Measurements from ENCODE around the gene RNU1-2. TPM values are rescaled to one million over a fixed set of nuclear protein-coding genes. Genes with fewer than 3 reads are reported as not detected.
A peak's percentile ranks its signal among the peaks of the same experiment; 100 is the strongest.

RNU1-2 gene
- total and polyA plus RNA-seq, 2 of the 8 experiments (the other 6 are each of a cell fraction or from before 2014, with no cell fraction given) = 145 to 1,303 TPM

DNA sequence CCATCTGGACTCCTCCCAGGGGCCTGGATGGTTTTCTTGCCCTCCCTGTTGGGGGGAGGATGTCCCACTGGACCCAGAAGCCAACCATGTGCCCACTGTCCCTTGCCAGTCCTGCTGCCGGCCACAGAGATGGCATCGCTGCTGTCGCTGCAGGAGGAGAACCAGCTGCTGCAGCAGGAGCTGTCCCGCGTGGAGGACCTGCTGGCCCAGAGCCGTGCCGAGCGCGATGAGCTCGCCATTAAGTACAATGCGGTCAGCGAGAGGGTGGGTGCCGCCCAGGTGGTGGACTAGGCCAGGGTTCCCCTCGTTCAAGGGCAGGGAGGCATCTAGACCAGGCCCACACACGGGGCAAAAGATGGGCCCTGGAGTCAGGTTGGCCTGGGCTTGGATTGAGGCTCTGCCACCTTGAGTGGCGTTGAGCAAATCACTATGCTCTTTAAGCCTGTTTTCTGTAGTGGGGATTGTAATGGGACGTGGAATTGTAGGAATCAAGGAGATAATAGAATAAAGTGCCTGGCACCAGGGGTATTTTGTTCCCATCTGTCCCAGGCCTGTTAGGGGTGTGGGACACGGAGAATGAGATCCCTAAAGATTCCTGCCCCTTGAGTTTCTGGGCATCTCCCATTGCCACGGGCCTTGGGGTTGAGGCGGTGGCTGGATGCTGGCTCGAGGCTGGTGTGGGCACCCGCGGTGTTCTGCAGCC is 28.6 kb downstream of the RNU1-2 start:
- Histone ChIP-seq H2BK120ac (replicated peaks; ENCODE audit: low read depth, low read length) (no peak overlapping the region), H3K23me2 (ENCODE audit: low read depth, low read length) (peaks cover 4% of the 10 kb centered on the region; the same call in 1 of the 2 replicates), H2AFZ (ENCODE audit: low read length) (no peak overlapping the region), H3K79me2 (ENCODE audit: control insufficient read depth in 1 of 2, insufficient read depth in 2 of 2, low read length in 2 of 2) (peaks cover 0 to 23% of the 10 kb centered on the region in 2 experiments; a peak in 2 of 4 replicates), H3K56ac (replicated peaks; ENCODE audit: insufficient read length, low read depth, low read length) (no peak overlapping the region), H3K27ac (ENCODE audit: low read depth, low read length) (no peak overlapping the region; the same call in 1 of the 2 replicates), H3K23ac (ENCODE audit: insufficient read length) (no peak overlapping the region), H3K9me3 (ENCODE audit: insufficient read depth in 2 of 2, low read depth in 1 of 2, low read length in 1 of 2) (no peaks in the 10 kb centered on the region), H4K8ac (ENCODE audit: extremely low read depth, insufficient read depth, low read length) (no peak overlapping the region; the same call in 1 of the 2 replicates), H4K5ac (ENCODE audit: insufficient read length, low read depth, low read length) (no peak overlapping the region), H3K4ac (replicated peaks; ENCODE audit: insufficient read length, low read depth, low read length) (no peak overlapping the region), H2BK15ac (ENCODE audit: low read length) (no peak overlapping the region), H3K14ac (ENCODE audit: insufficient read length) (no peak overlapping the region), H3K36me3 (ENCODE audit: control insufficient read depth in 2 of 4, insufficient read depth in 4 of 4, low read length in 3 of 4) (no peaks in the 10 kb centered on the region), H3K4me2 (ENCODE audit: insufficient read depth in 1 of 2, low read depth in 2 of 2, low read length in 2 of 2) (no peak overlapping the region), H2BK20ac (ENCODE audit: low read length) (no peak overlapping the region), H3K79me1 (ENCODE audit: low read depth, low read length) (peaks cover 24% of the 10 kb centered on the region), H4K20me1 (replicated peaks in 1 of 2; ENCODE audit: control insufficient read depth in 1 of 2, insufficient read depth in 2 of 2, low read length in 2 of 2) (peaks cover 2 to 15% of the 10 kb centered on the region in 2 experiments), H3K4me1 (replicated peaks in 1 of 4; ENCODE audit: control insufficient read depth in 3 of 4, insufficient read depth in 4 of 4, low read length in 3 of 4) (peaks cover 0 to 34% (median 17%) of the 10 kb centered on the region in 4 experiments; a peak in 6 of 7 replicates), H3K4me3 (ENCODE audit: extremely low read depth in 1 of 4, insufficient read depth in 2 of 4, low read depth in 3 of 4, low read length in 4 of 4) (no peak overlapping the region), H3K9ac (replicated peaks in 1 of 4; ENCODE audit: extremely low read depth in 1 of 4, low read depth in 3 of 4, low read length in 3 of 4) (no peak overlapping the region), H2BK12ac (ENCODE audit: low read depth, low read length) (no peak overlapping the region), H4K91ac (replicated peaks; ENCODE audit: insufficient read length, low read length) (peak overlapping the region; percentile 34), H3K18ac (ENCODE audit: extremely low read depth, low read length) (no peak overlapping the region), H2AK5ac (ENCODE audit: low read depth, low read length) (no peak overlapping the region; the same call in 1 of the 2 replicates), H2BK5ac (ENCODE audit: low read depth, low read length) (no peak overlapping the region), H3K27me3 (replicated peaks in 1 of 4; ENCODE audit: control insufficient read depth in 3 of 4, extremely low read depth in 1 of 4, insufficient read depth in 3 of 4, low read length in 3 of 4) (no peaks in the 10 kb centered on the region)
- ChIA-PET CTCF (ENCODE audit: partially characterized antibody) (interaction anchor here (1.1 to 2.2 kb wide), 15 partner anchors 8 to 302 kb away, joined by 3 to 11 read pairs (median 5); no protein-coding TSS in a partner anchor), POLR2A (ENCODE audit: partially characterized antibody) (interaction anchor here (0.9 to 1.4 kb wide), 3 partner anchors 20 to 52 kb away, joined by 3 read pairs; no protein-coding TSS in a partner anchor)
- DNase-seq (ENCODE audit: low read depth in 1 of 2, low spot score in 2 of 2) (no peak), FAIRE-seq (no peak)
- 92% methylated on average over 22 of the region's 23 CpGs; no CpG with 5 or more reads in 1 of the 2 experiments for WGBS, 2 experiments (ENCODE audit: extremely low coverage in 1 of 2, insufficient coverage in 1 of 2, insufficient read length in 1 of 2, insufficient replicate concordance in 2 of 2, low coverage in 1 of 2, low lambda C conversion rate in 2 of 2, missing lambda C conversion rate in 1 of 2)
- no peak for TF ChIP-seq RXRA (IDR thresholded peaks at IDR 0.05; ENCODE audit: insufficient read depth, low read depth, low read length)
- no peak for TF ChIP-seq SRF (IDR thresholded peaks at IDR 0.05; ENCODE audit: low read depth, low read length)
- no peak for TF ChIP-seq TAF1 (IDR thresholded peaks at IDR 0.05; ENCODE audit: low read depth, low read length)
- TF ChIP-seq ZNF274 (IDR thresholded peaks at IDR 0.05; ENCODE audit: borderline replicate concordance, extremely low read depth, low read length) = no peak
- TF ChIP-seq TCF12 (IDR thresholded peaks at IDR 0.05; ENCODE audit: low read depth, low read length) = no peak
- TF ChIP-seq CBX8 (IDR thresholded peaks at IDR 0.05; ENCODE audit: borderline replicate concordance, low read depth, low read length) = no peak
- no peak for TF ChIP-seq KDM4A (IDR thresholded peaks at IDR 0.05; ENCODE audit: low read depth, low read length, severe bottlenecking)
- TF ChIP-seq GTF2F1 (IDR thresholded peaks at IDR 0.05; ENCODE audit: borderline replicate concordance, low read depth, low read length) = no peak
- no peak for TF ChIP-seq SIN3A (conservative IDR thresholded peaks at IDR 0.05 in 1 of 2, IDR thresholded peaks at IDR 0.05 in 1 of 2; ENCODE audit: low read depth in 1 of 2, low read length in 2 of 2)
- no peak for TF ChIP-seq SP2 (IDR thresholded peaks at IDR 0.05; ENCODE audit: low read length)
- no peak for TF ChIP-seq EGR1 (IDR thresholded peaks at IDR 0.05; ENCODE audit: borderline replicate concordance, low read depth, low read length)
- no peak for TF ChIP-seq BCL11A (IDR thresholded peaks at IDR 0.05; ENCODE audit: low read depth in 2 of 2, low read length in 2 of 2)
- no peak for TF ChIP-seq KDM5A (IDR thresholded peaks at IDR 0.05; ENCODE audit: low read length)

All from H1 (cell line).